Keratinocyte (primary cell): ENCODE data around the gene PRSS12. TPM values are rescaled to one million over a fixed set of nuclear protein-coding genes. Genes with fewer than 3 reads are reported as not detected.

Experiments used
- DNase-seq: peaks from one replicate; pipeline ENCODE4 v3.0.0-alpha.2; 2011; ENCODE audit warnings: low read depth, missing footprints, low spot score
- FAIRE-seq: peaks from 2 replicates; lab custom pipeline; 2011; peaks lifted over from hg19 to GRCh38; lab: Jason Lieb, UNC
- H2AFZ ChIP-seq: 2 replicates; pipeline ENCODE4 v1.6.0; 2012; ENCODE audit warnings: low read length, control low read depth, inconsistent platforms; ENCODE audit not compliant: control insufficient read depth
- H3K27ac ChIP-seq: 2 replicates; pipeline ENCODE4 v1.5.1; 2011; ENCODE audit warnings: low read length; ENCODE audit not compliant: control insufficient read depth, insufficient read depth
- H3K27me3 ChIP-seq: 3 replicates; pipeline ENCODE4 v1.6.0; 2011; ENCODE audit warnings: low read length; ENCODE audit not compliant: control insufficient read depth, insufficient read depth; ENCODE audit errors: extremely low read depth
- H3K36me3 ChIP-seq, 2 experiments: 2 replicates in 1 of 2; 3 replicates in 1 of 2; pipeline ENCODE4 v1.5.1; 2011; ENCODE audit warnings: low read length in 2 of 2, mild to moderate bottlenecking in 1 of 2; ENCODE audit not compliant: control insufficient read depth in 2 of 2, insufficient read depth in 2 of 2; ENCODE audit errors: extremely low read depth in 1 of 2
- H3K4me1 ChIP-seq: 3 replicates; pipeline ENCODE4 v1.5.1; 2011; ENCODE audit warnings: low read length; ENCODE audit not compliant: control insufficient read depth, insufficient read depth; ENCODE audit errors: extremely low read depth
- H3K4me2 ChIP-seq: 3 replicates; pipeline ENCODE4 v1.6.0; 2011; ENCODE audit warnings: low read depth, low read length; ENCODE audit not compliant: control insufficient read depth, insufficient read depth; ENCODE audit errors: extremely low read depth
- H3K4me3 ChIP-seq, 3 experiments: fragments of 200-600 bp in 1 of 3; sonication (generic) in 1 of 3; 2 replicates in 2 of 3; 3 replicates in 1 of 3; pipeline ENCODE4 v1.5.1; 2011 to 2016; ENCODE audit warnings: low read length in 3 of 3, mild to moderate bottlenecking in 3 of 3, control low read depth in 2 of 3, inconsistent platforms in 1 of 3, low read depth in 1 of 3, mixed read lengths in 1 of 3, mixed run types in 1 of 3, moderate library complexity in 1 of 3; ENCODE audit not compliant: control insufficient read depth in 2 of 3, insufficient read depth in 2 of 3; ENCODE audit errors: extremely low read depth in 1 of 3
- H3K79me2 ChIP-seq: 2 replicates; pipeline ENCODE4 v1.6.0; 2012; ENCODE audit warnings: low read length; ENCODE audit not compliant: control insufficient read depth, insufficient read depth
- H3K9ac ChIP-seq: 3 replicates; pipeline ENCODE4 v1.6.0; 2011; ENCODE audit warnings: low read length; ENCODE audit not compliant: control insufficient read depth, insufficient read depth; ENCODE audit errors: extremely low read depth
- H3K9me1 ChIP-seq: 3 replicates; pipeline ENCODE4 v1.6.0; 2011; ENCODE audit warnings: low read length; ENCODE audit not compliant: control insufficient read depth, insufficient read depth; ENCODE audit errors: extremely low read depth
- H3K9me3 ChIP-seq: 2 replicates; pipeline ENCODE4 v1.5.1; 2012; ENCODE audit warnings: low read depth, low read length; ENCODE audit not compliant: control insufficient read depth
- H4K20me1 ChIP-seq: 3 replicates; pipeline ENCODE4 v1.6.0; 2011; ENCODE audit warnings: low read length; ENCODE audit not compliant: control insufficient read depth, insufficient read depth; ENCODE audit errors: extremely low read depth
- EZH2 ChIP-seq: IDR thresholded peaks from one replicate; pipeline ENCODE4 v1.6.1; 2012; ENCODE audit warnings: inconsistent platforms, mild to moderate bottlenecking, low read length, moderate library complexity
- dilution Hi-C: fragments of 300-500 bp; cut with MboI; formaldehyde crosslinking; loops from one replicate; pipeline ENCODE4 v1.7.0; 2020; ENCODE audit warnings: low sequenced_read_pairs; ENCODE audit not compliant: extremely low pct_ligation_motif_present
- polyA plus RNA-seq, 5 experiments: library from polyadenylated mRNA; depleted of rRNA in 3 of 5; stranded (reverse) in 3 of 5; stranded (forward) in 1 of 5; unstranded in 1 of 5; fragments of >200 nt; gene quantifications; 1 replicate in 1 of 5; 2 replicates in 3 of 5; 3 replicates in 1 of 5; pipeline versions ENCODE4 v1.2.1 to v1.2.3, GENCODE V29; 2011 to 2012; ENCODE audit warnings: missing spikeins in 2 of 5, low read depth in 1 of 5, low replicate concordance in 1 of 5
- TF ChIP-seq, protein P1 (sequence below), 3 experiments: IDR thresholded peaks in 1 of 3; conservative IDR thresholded peaks in 1 of 3; optimal IDR thresholded peaks in 1 of 3; 2 replicates in 2 of 3; 3 replicates in 1 of 3; pipeline versions ENCODE3 to v1.5.1; 2011; ENCODE audit warnings: low read length in 3 of 3, mild to moderate bottlenecking in 3 of 3, moderate library complexity in 2 of 3, control low read depth in 1 of 3, inconsistent platforms in 1 of 3; ENCODE audit not compliant: insufficient read depth in 2 of 3; ENCODE audit errors: extremely low read depth in 1 of 3

PRSS12 gene
- polyA plus RNA-seq, 1 donor (not counting 4 experiments of a cell fraction or from before 2014, with no cell fraction given) = 16.6 TPM

DNA sequence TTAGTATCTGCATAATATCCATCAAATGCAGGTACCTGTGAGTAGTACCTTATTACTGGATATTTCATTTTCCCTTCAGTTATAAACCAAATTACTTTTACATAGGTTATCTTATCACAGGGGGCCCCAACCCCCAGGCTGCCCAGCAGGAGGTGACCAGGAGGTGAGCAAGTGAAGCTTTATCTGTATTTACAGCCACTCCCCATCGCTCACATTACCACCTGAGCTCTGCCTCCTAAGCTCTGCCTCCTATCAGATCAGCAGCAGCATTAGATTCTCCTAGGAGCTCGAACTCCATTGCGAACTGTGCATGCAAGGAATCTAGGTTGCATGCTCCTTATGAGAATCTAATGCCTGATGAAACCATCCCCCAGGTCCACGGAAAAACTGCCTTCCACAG, 6.3 kb downstream of the PRSS12 start:
- no peaks in the 10 kb centered on the region for H3K9me1 ChIP-seq
- TF ChIP-seq, protein P1, sequence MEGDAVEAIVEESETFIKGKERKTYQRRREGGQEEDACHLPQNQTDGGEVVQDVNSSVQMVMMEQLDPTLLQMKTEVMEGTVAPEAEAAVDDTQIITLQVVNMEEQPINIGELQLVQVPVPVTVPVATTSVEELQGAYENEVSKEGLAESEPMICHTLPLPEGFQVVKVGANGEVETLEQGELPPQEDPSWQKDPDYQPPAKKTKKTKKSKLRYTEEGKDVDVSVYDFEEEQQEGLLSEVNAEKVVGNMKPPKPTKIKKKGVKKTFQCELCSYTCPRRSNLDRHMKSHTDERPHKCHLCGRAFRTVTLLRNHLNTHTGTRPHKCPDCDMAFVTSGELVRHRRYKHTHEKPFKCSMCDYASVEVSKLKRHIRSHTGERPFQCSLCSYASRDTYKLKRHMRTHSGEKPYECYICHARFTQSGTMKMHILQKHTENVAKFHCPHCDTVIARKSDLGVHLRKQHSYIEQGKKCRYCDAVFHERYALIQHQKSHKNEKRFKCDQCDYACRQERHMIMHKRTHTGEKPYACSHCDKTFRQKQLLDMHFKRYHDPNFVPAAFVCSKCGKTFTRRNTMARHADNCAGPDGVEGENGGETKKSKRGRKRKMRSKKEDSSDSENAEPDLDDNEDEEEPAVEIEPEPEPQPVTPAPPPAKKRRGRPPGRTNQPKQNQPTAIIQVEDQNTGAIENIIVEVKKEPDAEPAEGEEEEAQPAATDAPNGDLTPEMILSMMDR (optimal IDR thresholded peaks at IDR 0.05 in 1 of 3, IDR thresholded peaks at IDR 0.05 in 1 of 3, conservative IDR thresholded peaks at IDR 0.05 in 1 of 3; ENCODE audit: extremely low read depth in 1 of 3, insufficient read depth in 2 of 3, low read length in 3 of 3) = no peak
- no peak for TF ChIP-seq EZH2
- H3K27ac ChIP-seq = no peak overlapping the region
- no peaks in the 10 kb centered on the region for H4K20me1 ChIP-seq
- no peak overlapping the region for H3K9ac ChIP-seq
- H3K27me3 ChIP-seq = no peaks in the 10 kb centered on the region
- dilution Hi-C loops = no loop called here
- H3K36me3 ChIP-seq = no peaks in the 10 kb centered on the region
- H3K79me2 ChIP-seq = peaks cover 10% of the 10 kb centered on the region
- DNase-seq = no peak
- no peaks in the 10 kb centered on the region for H3K9me3 ChIP-seq
- H3K4me2 ChIP-seq = no peak overlapping the region
- peaks cover 13% of the 10 kb centered on the region for H3K4me1 ChIP-seq
- no peak overlapping the region for H2AFZ ChIP-seq
- no peak overlapping the region for H3K4me3 ChIP-seq
- peak; percentile 66 for FAIRE-seq

GRCh38 chr4:118345813-118346212, 7.0 kb downstream of the PRSS12 start:
- Histone ChIP-seq H3K36me3 (no peaks in the 10 kb centered on the region), H3K4me1 (peaks cover 11% of the 10 kb centered on the region), H3K9me1 (no peaks in the 10 kb centered on the region), H3K27ac (peak overlapping the region; percentile 37), H4K20me1 (no peaks in the 10 kb centered on the region), H3K4me2 (no peak overlapping the region), H2AFZ (no peak overlapping the region), H3K27me3 (no peaks in the 10 kb centered on the region), H3K9ac (no peak overlapping the region), H3K9me3 (no peaks in the 10 kb centered on the region), H3K4me3 (no peak overlapping the region), H3K79me2 (peaks cover 10% of the 10 kb centered on the region)
- FAIRE-seq (peak; percentile 72), DNase-seq (no peak)
- dilution Hi-C loops = no loop called here
- TF ChIP-seq, protein P1 (optimal IDR thresholded peaks at IDR 0.05 in 1 of 3, IDR thresholded peaks at IDR 0.05 in 1 of 3, conservative IDR thresholded peaks at IDR 0.05 in 1 of 3; ENCODE audit: extremely low read depth in 1 of 3, insufficient read depth in 2 of 3, low read length in 3 of 3) = no peak
- no peak for TF ChIP-seq EZH2
